ENCODE measurements around the gene PTH1R.
A peak's percentile ranks its signal among the peaks of the same experiment; 100 is the strongest.

PTH1R gene

DNA sequence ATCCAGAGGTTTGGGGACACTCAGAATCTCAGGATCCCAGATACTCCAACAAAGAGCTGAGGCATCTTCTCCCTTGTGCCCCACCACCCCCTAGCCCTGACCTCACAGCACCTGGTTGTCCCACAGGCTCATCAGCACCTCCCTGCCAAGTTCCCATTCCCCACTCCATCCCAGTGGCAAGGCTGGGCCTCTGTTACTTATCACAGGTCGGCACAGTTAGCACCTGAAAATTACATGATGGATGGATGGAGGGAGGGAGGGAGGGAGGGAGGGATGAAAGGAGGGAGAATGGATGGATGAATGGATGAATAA, 27.1 kb upstream of the PTH1R start:
- DNase-seq = no peak

DNA sequence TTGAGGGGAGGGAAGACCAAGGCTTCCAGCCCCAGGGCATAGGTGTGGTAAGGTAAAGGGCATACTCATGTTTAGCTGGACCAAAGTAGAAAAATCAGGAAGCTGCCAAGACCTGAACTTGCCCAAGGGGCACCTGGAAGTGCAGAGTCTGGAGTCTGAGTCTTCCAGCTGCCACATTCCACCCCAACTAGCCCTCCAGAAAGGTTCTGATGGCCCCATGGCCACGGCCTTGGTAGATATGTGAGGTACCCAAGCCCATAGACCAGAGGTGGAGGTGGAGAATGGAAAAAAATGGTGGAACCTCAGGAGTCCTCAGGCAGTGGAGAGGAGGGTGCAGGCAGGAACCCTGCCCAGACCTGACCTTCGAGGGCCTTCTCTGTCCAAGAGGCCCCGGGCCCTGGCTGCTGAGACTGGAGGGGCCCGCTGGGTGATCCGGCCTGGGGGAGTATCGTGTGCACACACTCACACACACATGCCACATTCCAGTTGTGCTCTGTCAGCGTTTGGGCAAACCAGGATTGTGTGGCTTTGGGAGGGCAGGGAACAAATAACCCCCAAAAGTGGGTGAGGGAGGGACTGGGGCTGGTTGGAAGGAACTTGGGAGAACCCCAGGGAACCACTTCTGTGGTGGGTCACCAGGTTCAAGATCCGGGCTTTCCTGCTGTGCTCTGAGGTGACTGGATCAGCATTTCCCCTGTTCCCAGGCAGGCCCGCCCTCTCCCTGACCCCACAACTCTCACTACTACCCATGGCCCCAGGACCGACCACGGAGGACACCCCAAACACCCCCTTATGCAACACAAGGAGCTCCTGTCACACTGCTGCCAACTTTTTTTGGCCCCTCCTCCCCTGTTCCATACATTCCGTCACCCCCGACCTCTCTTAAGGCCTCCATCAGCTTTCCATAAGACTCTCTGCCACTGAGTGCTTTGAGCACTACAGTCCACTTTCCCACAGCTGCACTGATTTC, 25.9 kb upstream of the PTH1R start:
- no peak for DNase-seq

DNA sequence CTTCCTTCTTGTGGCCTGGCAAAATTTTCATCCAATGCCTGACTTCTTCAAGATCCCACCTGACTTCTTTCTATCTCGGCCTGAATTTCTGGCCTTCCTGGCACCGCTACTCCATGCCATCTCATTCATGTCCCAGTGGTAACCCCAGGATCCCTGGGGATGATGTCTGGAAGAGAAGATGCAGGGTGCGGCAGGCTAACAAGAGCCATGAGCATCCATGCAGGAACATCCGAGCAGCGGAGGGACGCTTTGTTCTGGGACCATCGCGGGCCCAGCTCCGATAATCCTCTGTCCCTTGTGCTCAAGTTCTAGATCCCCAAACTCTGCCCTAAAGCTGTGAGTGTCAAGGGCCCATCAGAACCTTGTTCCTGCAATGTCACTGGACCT, 25.2 kb upstream of the PTH1R start:
- no peak for DNase-seq

DNA sequence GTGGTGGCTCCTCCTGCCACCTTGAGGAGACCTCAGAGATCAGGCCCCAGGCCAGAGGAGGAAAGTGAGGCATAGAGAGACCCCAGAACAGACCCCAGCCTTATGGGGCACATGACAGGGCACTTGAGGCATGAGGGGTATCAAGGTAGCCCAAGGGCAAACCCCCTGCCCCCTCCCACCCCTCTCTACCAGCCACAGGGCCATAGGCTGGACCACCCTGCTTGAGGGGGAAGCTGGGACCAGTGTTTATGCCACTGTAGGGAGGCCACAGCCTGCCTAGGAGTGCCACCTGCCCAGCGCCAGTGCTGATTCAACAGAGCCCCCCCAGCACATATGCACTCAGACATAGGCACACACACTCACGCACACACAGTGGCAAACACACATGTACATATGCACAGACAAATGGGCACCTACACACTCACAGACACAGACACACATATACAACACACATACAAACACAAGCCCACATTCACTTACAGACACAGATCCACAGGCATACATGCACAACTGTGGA, 24.6 kb upstream of the PTH1R start:
- DNase-seq = no peak

DNA sequence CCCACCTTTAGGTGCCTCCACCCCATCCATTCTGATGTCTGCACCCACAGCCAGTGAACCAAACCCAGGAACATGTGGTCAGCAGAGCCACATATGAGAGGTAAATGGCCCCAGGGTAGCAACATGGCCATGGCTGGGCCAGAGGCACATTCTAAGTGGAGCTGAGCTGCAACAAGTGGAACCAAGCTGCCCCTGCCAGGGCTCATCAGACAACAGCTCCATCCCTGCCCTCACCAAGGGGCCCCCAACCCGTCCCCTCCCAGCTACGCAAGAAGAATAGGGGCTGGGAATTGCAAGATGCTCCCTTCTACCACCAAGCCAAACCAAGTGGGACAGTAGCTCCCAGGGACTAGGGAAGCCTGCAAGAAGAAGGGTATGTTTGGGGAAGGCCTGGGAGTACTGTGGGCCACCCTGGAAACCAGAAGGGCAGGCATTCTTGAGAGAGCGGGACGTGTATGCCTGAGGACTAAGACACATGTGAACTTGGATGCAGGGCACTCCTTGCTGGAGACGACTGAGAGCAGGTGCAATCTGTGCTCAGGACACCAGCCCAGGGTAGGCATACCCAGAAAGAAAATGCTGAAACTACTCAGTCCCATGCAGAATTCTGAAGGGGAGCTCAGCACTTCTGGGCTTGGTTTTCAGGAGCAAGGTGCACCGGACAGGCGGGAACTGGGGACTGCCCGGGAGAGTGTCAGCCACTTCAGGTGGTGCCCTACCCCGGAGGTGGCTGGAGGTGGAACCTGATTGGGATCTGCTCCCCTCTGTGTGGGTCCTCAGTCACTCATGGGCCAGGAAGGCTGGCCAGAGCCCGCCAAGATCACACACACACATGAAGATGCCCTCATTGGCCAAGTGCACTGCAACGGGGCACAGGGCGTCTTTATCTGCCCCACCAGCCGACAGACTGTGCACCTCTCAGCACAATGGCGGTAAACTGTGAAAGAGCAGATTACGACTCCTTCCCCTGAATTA, 23.8 kb upstream of the PTH1R start:
- DNase-seq = no peak

DNA sequence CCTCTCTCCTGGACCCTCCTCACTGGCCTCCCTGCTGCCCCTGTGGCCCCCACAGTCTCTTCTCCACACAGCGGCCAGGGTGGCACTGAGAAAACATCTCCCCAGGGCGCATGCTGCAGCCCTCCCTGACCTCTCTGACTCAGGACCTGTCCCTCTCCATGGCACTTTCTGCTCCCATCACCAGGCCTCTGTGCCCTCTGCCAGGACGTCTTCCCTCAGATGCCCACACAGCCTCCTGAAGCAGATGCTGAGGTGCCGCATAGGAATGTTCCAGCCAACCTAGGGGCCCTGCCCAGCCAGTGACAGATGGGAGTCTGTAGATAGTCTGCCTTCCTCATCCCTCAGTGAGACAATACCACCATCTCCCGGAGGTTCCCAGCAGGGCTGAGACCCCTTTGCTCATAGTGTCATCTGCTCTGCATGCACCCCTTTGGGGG, 22.9 kb upstream of the PTH1R start:
- DNase-seq = peak in 1 of 2 experiments; percentile 39

DNA sequence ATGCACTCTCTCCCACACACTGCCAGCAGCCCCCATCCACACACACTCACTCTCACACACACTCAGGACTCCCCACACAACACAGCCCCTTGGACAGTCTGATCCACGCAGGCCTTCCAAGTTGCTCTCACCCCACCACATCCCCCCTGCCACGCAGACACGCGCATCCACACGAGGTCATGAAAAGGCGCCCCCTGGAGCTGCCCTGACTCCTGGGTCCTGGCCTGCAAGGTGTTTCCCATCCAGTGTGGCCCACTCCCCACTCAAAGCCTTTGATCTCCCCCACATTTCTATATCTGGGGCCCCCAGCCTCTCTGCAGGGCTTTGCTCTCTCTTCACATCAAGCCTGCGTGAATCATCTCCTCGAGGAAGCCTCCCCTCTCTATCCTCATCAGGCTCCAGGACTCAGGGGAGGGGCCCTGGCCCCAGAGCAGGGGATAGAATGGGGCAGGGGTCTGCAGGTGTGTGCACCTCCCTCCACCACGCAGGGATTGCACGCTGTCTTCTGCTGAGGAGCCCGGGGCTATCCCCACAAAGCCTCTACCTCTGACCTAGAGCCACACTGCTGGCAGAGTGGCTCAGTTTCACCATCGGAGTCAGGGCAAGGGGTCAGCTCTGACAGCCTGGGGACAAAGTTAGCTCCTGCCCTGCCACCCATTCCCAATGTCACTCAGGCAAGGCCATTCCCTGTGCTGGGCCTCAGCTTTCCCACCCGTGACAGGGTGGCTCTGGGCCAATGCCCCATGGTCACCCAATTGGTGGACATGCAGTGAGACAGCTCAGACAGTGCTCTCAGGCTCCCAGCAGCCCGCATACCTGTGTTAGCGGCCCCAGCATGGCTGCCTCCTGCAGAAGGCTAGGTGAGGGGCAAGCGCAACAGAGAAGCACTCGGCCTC, 20.7 kb upstream of the PTH1R start:
- no peak for DNase-seq

DNA sequence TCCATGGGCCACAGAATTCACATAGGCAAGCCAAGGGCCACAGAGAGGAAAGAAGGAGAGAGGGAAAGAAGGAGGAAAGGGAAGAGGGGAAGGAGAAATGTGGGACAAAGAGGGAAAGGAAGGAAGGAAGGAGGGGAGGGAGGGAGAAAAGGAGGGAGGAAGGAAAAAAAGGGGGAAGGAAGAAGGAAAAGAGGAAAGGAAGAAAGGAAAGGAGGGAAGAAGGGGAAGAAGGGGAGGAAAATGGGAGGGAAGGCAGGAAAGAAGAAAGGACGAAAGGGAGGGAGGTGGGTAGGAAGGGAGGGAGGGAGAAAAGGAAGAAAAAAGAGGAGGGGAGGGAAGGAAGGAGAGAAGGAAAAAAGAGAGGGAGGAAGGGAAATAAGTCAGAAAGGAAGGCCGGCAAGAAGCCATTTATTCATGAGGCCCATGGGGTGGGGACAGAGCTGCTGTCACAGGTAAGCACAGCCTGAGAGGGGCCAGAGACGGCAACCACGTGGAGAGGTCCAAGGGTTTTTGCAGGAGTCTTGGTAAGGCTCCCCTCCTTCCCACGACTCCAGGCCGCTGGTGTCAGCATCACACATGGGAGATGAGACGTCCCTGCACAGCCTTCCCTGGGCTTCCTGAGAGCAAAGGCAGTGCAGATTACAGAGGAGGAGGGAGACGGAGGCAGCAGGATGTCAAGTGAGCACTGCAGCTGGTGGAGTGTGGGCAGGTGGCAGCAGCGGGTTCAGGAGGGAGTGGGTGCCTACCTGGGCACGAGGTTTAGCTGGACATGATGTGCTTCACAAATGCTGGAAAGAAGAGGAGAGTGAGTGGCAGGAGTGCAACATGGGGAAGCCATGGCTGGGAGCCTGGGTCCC, 19.8 kb upstream of the PTH1R start:
- no peak for DNase-seq

DNA sequence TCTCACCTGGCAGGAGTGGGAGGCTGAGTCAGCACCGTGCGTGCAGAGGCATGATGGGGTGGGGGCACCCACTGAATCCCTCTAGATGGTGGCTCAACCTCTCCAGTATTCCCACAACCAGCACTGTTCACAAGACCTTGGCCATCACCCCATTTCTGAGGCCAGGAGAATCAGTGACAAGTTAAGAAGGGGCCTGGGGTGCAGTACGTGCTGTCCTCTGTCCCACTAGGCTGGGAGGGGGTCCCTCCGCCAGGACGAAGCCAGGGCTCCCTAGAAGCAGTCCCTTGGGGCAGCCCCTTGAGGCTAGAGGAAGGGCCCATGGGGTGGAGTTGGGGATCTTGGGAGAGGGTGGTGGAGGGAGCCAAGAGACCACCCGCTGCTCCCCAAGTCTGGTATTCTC, 19.1 kb upstream of the PTH1R start:
- DNase-seq = no peak

DNA sequence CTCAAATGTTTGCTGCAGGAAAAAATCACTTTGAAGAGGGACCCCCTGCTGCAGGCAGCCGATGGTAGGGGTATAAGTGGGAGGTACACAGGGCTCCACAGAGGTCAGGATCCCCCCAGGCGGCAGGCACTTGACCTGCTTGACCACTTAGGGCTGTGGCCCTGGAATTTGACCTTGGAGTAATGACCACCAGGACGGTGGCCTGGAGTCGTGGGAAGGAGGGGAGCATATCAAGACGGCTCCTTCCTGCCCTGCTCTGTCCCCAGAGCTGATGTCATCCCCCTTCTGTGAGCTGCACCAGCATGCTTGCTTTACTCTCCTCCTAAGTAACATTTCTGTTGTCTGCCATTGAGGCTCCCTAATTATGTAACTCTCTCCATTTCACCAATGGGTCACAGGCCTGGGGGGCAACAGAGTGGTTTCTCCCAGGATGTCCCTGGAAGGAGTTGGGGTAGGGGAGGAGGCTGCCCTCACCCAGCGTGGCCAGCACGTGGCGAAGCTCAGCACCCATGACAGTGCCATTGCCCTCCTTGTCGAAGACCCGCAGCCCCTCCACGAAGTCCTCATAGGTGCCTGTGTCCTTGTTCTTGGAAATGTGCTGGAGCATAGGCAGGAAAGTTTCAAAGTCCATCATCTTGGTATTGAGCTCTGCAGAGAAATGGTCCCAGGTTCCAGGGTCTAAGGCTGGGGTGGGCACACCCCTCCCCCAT, 18.4 kb upstream of the PTH1R start:
- DNase-seq = no peak

DNA sequence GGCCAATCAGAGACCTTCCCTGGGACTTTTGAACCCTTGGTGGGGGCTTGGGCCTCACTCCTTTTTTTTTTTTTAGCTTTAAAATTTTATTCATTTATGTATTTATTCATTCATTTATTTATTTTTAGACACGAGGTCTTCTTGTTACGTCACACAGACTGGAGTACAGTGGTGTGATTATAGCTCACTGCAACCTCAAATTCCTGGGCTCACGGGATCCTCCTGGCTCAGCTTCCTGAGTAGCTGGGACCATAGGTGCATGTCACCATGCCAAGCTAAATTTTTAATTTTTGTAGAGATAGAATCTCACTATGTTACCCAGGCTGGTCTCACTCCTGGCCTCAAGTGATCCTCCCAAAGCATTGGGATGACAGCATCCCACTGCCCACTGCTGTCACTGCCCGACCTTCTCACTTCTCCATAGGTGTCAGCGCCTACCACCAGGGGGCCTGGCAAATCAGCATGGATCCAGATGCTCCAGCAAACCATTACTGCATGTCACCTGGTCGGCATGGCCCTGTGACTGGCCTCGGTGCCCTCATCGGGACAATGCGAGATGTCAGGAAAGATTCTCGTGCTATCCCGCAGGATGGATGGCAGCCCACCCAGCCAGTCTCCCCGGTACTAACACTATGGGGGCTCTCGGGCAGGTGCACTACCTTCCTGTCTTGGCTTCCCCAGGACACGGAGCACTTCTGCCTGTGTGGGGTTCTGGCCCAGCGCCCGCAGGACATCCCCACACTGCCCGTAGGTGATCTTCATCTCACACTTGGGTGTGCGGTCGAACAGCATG, 17.3 kb upstream of the PTH1R start:
- peak; percentile 13 to 36 for DNase-seq

DNA sequence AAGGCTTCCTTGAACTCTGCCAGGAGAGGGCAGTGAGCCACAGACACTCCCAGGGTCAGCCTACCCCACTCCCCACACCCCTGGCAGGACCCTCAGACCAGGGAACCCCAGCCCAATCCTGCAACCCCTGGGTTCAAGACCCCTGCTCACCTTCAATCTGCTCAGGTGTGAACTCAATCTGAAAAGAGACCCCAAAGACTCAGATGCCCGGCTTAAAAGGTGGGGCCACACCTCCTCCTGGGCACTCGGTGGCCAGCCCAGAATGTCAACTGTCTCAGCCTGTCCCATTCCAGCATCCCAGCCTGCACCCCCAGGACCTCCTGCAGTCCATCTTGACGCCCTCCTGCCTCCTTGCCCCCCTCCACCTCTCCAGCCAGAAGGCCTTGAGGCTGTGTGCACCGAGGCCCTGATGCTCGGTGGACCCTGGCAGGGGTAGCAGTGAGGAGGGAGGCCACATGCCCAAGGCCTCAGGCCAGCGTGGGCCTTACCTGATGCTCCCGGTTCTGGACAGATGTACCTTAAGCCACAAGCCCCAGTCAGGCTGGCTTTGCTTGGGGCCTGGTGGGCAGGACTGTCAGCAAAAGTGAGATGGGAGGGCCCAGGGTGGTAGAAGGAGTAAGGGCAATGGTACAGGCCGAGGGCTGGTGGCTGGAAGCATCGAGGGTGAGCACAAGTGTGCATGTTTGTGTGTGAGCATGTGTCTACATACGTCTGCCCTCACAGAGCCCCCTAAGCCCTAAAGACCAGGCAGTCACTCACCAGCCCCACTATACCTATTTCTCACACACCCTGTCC, 16.5 kb upstream of the PTH1R start:
- no peak for DNase-seq

DNA sequence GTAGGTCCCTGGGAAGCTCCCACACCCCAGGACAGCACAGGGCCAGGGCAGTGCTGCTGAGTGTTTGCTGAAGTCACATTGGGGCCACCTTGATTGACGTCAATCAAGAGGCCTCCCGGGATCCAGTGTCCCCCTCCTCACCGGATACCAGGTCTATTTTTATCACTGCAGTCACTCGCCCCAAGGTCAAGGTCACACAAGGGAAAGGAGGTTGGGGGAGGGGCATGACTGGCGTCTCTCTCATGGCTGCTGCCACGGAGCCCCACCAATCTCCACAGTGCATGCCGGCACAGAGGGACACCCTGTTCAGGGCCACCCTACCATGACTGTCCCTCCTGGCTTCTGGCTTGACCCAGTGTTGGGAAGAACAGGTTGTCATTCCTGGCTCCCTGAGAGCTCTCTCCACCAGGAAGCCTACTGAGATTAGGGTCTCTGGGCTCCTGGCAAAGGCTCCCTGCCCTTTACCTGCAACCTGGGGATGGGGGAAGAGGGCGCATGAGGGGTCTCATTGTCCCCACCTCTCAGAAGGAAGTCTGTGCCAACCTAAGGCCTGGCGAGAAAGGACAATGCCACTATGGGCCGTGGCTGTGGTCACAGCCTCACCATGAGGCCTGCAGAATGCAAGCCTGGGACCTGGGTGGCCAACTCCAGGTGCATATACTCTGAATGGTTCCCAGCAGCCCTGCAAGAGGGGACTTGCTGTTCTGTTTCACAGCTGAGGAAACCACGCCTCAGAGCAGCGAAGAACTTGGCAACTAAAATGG, 15.7 kb upstream of the PTH1R start:
- DNase-seq = no peak

DNA sequence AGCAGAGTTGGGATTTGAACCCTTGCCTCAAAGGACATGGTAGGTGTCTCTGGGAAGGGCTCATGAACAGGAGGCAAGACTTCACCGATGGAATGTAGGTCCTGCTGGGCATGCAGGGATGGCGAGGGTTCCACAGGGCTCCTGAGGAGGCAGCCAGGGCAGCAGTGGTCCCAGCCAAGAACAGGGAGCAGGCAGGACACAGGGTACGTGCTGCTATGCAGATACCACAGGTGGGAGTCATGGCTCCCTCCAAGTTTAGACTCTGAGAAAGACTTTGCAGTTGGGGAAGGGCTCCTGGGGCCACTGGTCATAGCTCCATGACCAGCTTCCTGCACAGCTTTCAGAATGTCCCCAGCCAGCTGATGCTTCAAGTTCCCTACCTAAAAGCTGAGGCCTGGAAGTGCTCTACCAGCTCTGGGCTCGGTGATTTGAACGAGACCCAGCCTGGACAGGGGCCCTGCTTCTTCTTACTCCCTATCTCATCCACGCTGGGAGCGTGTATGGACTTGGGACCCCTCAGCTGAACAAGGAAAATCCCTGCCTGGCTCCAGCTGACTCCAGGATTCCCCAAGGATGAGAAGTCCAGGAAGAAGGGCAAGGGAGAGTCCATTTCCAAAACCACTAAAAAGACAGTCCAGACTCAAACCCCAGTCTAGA, 15.0 kb upstream of the PTH1R start:
- no peak for DNase-seq

DNA sequence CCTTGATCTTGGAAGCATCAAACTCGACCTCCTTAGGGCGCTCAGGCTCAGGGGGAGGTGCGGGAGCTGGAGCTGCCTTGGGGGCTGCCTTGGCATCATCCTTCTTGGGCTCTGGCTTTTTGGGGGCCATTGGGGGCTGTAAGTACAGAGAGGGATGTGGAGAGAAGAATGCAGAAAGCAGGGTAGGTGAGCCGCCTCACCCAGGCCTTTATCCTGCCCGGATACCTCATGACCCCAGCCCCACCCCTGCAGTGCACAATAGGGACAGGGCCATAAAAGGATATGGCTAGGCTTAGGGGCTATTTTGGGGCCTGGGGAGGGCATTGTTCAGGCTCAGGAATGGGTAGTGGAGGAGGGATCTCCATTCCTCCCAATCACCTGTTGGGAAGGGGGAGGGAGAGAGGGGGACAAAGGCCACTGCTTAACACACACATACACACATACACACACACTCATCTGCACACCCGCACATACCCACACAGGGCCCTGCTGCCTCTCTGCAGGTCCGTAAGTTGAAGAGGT, 14.2 kb upstream of the PTH1R start, which contains the start of gene MYL3:
Gene MYL3 (minus strand): TSS at position 184 of the 522 bp plus-strand sequence. CDS start 54 bp downstream, at position 130.
- DNase-seq = no peak

DNA sequence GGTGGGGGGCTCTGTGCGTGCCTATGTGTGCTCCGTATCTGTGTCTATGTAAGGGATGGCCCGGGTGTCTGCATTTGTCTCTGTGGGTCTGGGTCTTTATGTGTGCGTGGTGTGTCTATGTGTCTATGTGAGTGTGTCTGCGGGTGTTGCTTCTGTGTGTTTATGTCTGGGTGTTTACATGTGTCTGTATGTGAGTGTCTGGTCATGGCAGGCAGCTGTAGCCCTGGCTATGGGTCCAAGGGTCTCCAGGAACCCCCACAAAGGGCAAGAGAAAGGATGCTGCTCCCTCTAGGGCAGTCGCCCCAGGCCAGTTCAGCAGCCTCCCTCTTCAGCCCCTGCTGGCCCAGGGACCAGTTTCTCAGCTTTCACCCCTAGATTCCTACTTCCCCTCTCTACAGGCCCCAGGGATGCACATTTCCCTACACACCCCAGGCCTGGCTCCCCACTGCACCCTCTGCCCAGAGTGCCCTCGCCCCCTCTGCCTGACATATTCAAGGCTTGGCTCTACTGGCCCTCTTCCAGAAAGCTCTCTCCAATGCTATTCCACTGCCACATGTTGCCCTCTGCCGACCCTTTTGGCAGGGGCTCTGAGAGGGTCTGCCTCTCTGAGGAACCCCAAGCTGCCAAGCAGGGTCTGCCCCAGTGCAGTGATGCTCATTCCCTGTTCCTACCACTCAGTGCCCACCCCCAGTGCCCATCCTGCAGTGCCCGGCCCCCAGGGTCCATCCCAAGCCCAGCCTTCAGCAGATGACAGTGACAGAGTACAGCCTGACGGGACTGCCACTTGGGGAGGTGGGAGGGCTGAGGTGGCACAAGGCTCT, 13.2 kb upstream of the PTH1R start:
- no peak for DNase-seq

Data from NCI-H524 (cell line).